Heart left ventricle (tissue), 13 donors: ENCODE data around the gene JAKMIP3.

Experiments
- CTCF ChIP-seq, 12 donors: fragments of 200-600 bp; sonication (generic) in 4 of 12; IDR thresholded peaks; one replicate each; pipeline versions ENCODE4 v1.5.0 to v1.8.0; 2018 to 2022; ENCODE audit warnings: antibody characterized with exemption in 12 of 12, mild to moderate bottlenecking in 5 of 12
- POLR2A ChIP-seq, 2 donors: fragments of 450-650 bp; IDR thresholded peaks; one replicate each; pipeline ENCODE4 v1.6.1; 2017; ENCODE audit warnings: antibody characterized with exemption in 2 of 2, mild to moderate bottlenecking in 2 of 2, moderate library complexity in 2 of 2
- donor health status: ischemic (EF 13 %, LVEDD 7.1; RV severe dilation, severe dysfunction).
- donor health status: DM: no; HTN: yes; CAD: no.
- donor health status: DM: no; HTN: no; CAD: no.
- donor health status: ischemic (EF 25% LVEDD 6.9; RV normal size, moderate dysfunction).
- donor health status: ischemic (EF 25% LVEDD 5.7; RV mildly dilated, moderate dysfunction).
- donor health status: ischemic (EF 35%, LVEDD 5.7; RV mildly dilated, moderate dysfunction).
- donor health status: nonischemic (EF 11% LVEDD 7.7; RV severe dilation, severe dysfunction).
- donor health status: DM: yes; HTN: yes; CAD: no.
- donor health status: PGD.
- donor health status: ischemic (EF 29% LVEDD 5.4; RV normal size, mild dysfunction).
- donor health status: nonischemic (EF 23%, LVEDD 6.1; RV moderate dilation, normal function).

DNA sequence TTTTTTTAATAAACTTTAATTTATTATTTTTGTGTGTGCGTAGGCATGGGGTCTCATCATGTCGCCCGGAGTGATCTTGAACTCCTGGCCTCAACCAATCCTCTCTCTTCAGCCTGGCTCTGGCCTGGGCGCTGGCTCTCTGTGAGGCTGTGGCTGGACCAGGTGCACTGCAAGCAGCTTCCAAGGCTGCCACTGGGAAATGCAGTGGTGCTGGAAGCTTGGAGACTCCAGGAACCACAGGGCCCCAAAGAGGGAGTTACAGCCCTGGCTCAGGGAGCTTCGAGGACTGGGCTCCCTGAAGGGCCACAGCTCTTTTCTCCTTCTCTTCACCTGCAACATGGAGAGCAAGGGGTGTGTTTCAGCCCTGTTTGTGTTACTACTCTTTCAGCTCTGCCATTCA, 47.3 kb upstream of the JAKMIP3 start:
- TF ChIP-seq CTCF (IDR thresholded peaks at IDR 0.05): no peak
- no peak for TF ChIP-seq POLR2A (IDR thresholded peaks at IDR 0.05)
